B cell (primary cell): Measurements from ENCODE around the gene ARPC2. TPM values are rescaled to one million over a fixed set of nuclear protein-coding genes. Genes with fewer than 3 reads are reported as not detected.

ENCODE experiments used
- ATAC-seq: fragments of 200-7000 bp; cut with Tn5 transposase; one replicate; pipeline ENCODE4 v1.10.0; 2021; ENCODE audit warnings: low read depth, mild to moderate bottlenecking, moderate number of reproducible peaks, moderate library complexity
- CTCF ChIA-PET: fragments of 350-600 bp; sonication (Branson Sonifier 250); formaldehyde crosslinking; loops from one replicate; lab custom pipeline; 2021; ENCODE audit warnings: antibody characterized with exemption, inconsistent platforms; lab: Charles Lee
- POLR2A ChIA-PET: fragments of 350-600 bp; sonication (Branson Sonifier 250); formaldehyde crosslinking; loops from one replicate; lab custom pipeline; 2021; ENCODE audit warnings: antibody characterized with exemption; lab: Charles Lee
- DNase-seq: peaks from one replicate; pipeline ENCODE4 v3.0.0; 2013
- H2AFZ ChIP-seq: 2 replicates; pipeline ENCODE4 v1.6.1; 2012; ENCODE audit warnings: mild to moderate bottlenecking, low read depth, low read length; ENCODE audit not compliant: insufficient read depth, poor library complexity, severe bottlenecking
- H3K27ac ChIP-seq, 2 donors: 1 replicate in 1 of 2; 2 replicates in 1 of 2; pipeline ENCODE4 v1.5.1; 2012 to 2013; ENCODE audit warnings: low read length in 2 of 2, mild to moderate bottlenecking in 2 of 2, moderate library complexity in 1 of 2
- H3K27me3 ChIP-seq, 4 experiments: fragments of 200-600 bp in 1 of 4; sonication (generic) in 1 of 4; replicated peaks in 1 of 4; 1 replicate in 2 of 4; 2 replicates in 2 of 4; pipeline versions ENCODE4 v1.6.1 to v1.7.0; 2013 to 2016; ENCODE audit warnings: low read length in 3 of 4, mild to moderate bottlenecking in 2 of 4, mixed read lengths in 1 of 4, moderate library complexity in 1 of 4; ENCODE audit not compliant: insufficient read depth in 4 of 4, control insufficient read depth in 3 of 4; ENCODE audit errors: control extremely low read depth in 1 of 4
- H3K36me3 ChIP-seq, 2 experiments: replicated peaks in 1 of 2; 1 replicate in 1 of 2; 2 replicates in 1 of 2; pipeline versions ENCODE4 v1.6.1 to v1.7.1; 2013; ENCODE audit warnings: low read length in 1 of 2; ENCODE audit not compliant: insufficient read depth in 2 of 2, control insufficient read depth in 1 of 2; ENCODE audit errors: control extremely low read depth in 1 of 2, extremely low read depth in 1 of 2
- H3K4me1 ChIP-seq, 2 donors: fragments of 200-600 bp in 1 of 2; sonication (generic) in 1 of 2; 1 replicate in 1 of 2; 2 replicates in 1 of 2; pipeline versions ENCODE4 v1.5.1 to v1.6.1; 2013 to 2017; ENCODE audit warnings: low read length in 2 of 2; ENCODE audit not compliant: control insufficient read depth in 2 of 2, insufficient read depth in 2 of 2
- H3K4me2 ChIP-seq: replicated peaks from 2 replicates; pipeline ENCODE3; 2012; ENCODE audit warnings: mild to moderate bottlenecking, low read depth, low read length; ENCODE audit not compliant: poor library complexity, severe bottlenecking
- H3K4me3 ChIP-seq, 5 experiments: fragments of 200-600 bp in 1 of 5; sonication (generic) in 1 of 5; 1 replicate in 3 of 5; 2 replicates in 2 of 5; pipeline versions ENCODE4 v1.5.1 to v1.7.0; 2011 to 2016; ENCODE audit warnings: low read length in 4 of 5, mild to moderate bottlenecking in 4 of 5, low read depth in 2 of 5, control low read depth in 1 of 5, moderate library complexity in 1 of 5; ENCODE audit not compliant: insufficient read depth in 1 of 5; ENCODE audit errors: control extremely low read depth in 1 of 5, extremely low read depth in 1 of 5
- H3K79me2 ChIP-seq: fragments of 200-600 bp; sonication (generic); one replicate; pipeline ENCODE4 v1.6.0; 2016; ENCODE audit warnings: low read length; ENCODE audit not compliant: control insufficient read depth, insufficient read depth
- H3K9ac ChIP-seq: fragments of 200-600 bp; sonication (generic); 2 replicates; pipeline ENCODE4 v1.6.1; 2017; ENCODE audit warnings: mild to moderate bottlenecking, low read length, moderate library complexity
- H3K9me3 ChIP-seq, 3 donors: one replicate each; pipeline versions ENCODE4 v1.6.1 to v1.7.1; 2013; ENCODE audit warnings: low read length in 2 of 3; ENCODE audit not compliant: control insufficient read depth in 2 of 3, insufficient read depth in 1 of 3; ENCODE audit errors: control extremely low read depth in 1 of 3
- H4K20me1 ChIP-seq: 2 replicates; pipeline ENCODE4 v1.6.0; 2012; ENCODE audit warnings: mild to moderate bottlenecking, low read length; ENCODE audit not compliant: insufficient read depth, control insufficient read depth, poor library complexity, severe bottlenecking
- H3K27ac Mint-ChIP-seq: one replicate; pipeline ENCODE4 v1.8.0; 2021; ENCODE audit warnings: mixed read lengths
- H3K27me3 Mint-ChIP-seq: one replicate; pipeline ENCODE4 v1.8.0; 2021; ENCODE audit warnings: mixed read lengths
- H3K4me1 Mint-ChIP-seq: one replicate; pipeline ENCODE4 v1.8.0; 2021; ENCODE audit warnings: mixed read lengths
- H3K4me3 Mint-ChIP-seq: one replicate; pipeline ENCODE4 v1.8.0; 2021; ENCODE audit warnings: mixed read lengths
- H3K9me3 Mint-ChIP-seq: one replicate; pipeline ENCODE4 v1.8.0; 2022; ENCODE audit warnings: mixed read lengths; ENCODE audit not compliant: insufficient read depth
- EZH2 ChIP-seq: IDR thresholded peaks from 2 replicates; pipeline ENCODE4 v1.6.1; 2012; ENCODE audit warnings: borderline replicate concordance, low read depth, mild to moderate bottlenecking, moderate library complexity, low read length; ENCODE audit not compliant: insufficient read depth, poor library complexity, severe bottlenecking
- WGBS: methylation state at CpG from one replicate; pipeline ENCODE4 v1.1.5; 2013; ENCODE audit warnings: missing lambda C conversion rate; ENCODE audit not compliant: insufficient coverage; 5-methylcytosine and 5-hydroxymethylcytosine counted together
- intact Hi-C: fragments of 100-400 bp; cut with micrococcal nuclease; formaldehyde crosslinking; loops from one replicate; pipeline ENCODE4 v1.10.0; 2022
- polyA plus RNA-seq: library from polyadenylated mRNA; depleted of rRNA; stranded (reverse); fragments of >200 nt; gene quantifications from 2 replicates; pipeline ENCODE4 v1.2.3, GENCODE V29; 2012
- total RNA-seq, 2 donors: library from RNA; stranded (reverse); fragments of 120-200 nt in 1 of 2; gene quantifications; 1 replicate in 1 of 2; 2 replicates in 1 of 2; pipeline versions ENCODE4 v1.2.3 to v1.2.4, GENCODE V29; 2013 to 2022
- TF ChIP-seq, protein P1 (sequence below): fragments of 200-600 bp; IDR thresholded peaks from one replicate; pipeline ENCODE4 v1.8.0; 2022; ENCODE audit warnings: antibody characterized with exemption, mild to moderate bottlenecking

ARPC2 gene
- total and polyA plus RNA-seq, 2 donors (not counting 1 experiment from before 2014, with no cell fraction given) = 314 to 343 TPM

DNA sequence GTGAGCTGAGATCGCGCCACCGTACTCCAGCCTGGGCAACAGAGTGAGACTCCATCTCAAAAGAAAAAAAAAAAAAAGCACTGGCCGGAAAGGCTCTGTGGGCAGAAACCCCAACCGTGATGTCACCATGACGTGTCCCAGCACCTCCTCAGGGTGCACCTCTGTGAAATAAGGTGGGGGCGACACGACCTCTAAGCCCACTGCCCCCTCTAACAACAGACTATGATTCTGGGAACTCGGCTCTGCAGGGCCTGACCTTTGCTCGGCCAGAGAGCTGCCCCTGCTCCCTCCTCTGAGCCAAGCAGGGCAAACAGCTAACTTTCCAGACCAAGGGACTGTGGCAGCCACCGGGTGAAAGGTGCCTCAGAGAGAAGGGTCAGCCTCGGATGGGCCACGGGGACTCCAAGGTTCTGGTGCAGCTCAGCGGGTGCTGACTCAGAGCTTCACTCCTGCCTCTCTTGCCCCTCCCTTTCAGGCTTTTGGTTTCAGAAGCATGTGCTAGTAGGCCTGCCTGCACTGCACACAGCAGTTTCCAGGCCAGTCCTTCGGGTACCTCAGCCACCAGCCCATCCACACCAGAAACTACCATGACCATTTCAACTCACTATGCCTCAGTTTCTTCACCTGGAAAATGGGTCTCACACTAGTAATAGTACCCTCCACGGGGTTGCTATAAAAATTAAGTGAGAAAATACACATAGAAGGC, 67.3 kb downstream of the ARPC2 start:
- peaks cover 58 to 73% of the 10 kb centered on the region in 2 donors for H3K4me1 ChIP-seq
- 79% methylated on average over 15 of the region's 16 CpGs for WGBS
- peak overlapping the region; percentile 71 for H3K4me3 Mint-ChIP-seq
- H3K9me3 Mint-ChIP-seq = no peaks in the 10 kb centered on the region
- peak overlapping the region; percentile 6 to 99 for H3K27ac ChIP-seq
- peaks cover 70% of the 10 kb centered on the region for H3K4me1 Mint-ChIP-seq
- H3K4me3 ChIP-seq = no peak overlapping the region
- H3K79me2 ChIP-seq = peaks cover 98% of the 10 kb centered on the region
- H3K9me3 ChIP-seq = no peaks in the 10 kb centered on the region
- TF ChIP-seq EZH2 = no peak
- TF ChIP-seq, protein P1, sequence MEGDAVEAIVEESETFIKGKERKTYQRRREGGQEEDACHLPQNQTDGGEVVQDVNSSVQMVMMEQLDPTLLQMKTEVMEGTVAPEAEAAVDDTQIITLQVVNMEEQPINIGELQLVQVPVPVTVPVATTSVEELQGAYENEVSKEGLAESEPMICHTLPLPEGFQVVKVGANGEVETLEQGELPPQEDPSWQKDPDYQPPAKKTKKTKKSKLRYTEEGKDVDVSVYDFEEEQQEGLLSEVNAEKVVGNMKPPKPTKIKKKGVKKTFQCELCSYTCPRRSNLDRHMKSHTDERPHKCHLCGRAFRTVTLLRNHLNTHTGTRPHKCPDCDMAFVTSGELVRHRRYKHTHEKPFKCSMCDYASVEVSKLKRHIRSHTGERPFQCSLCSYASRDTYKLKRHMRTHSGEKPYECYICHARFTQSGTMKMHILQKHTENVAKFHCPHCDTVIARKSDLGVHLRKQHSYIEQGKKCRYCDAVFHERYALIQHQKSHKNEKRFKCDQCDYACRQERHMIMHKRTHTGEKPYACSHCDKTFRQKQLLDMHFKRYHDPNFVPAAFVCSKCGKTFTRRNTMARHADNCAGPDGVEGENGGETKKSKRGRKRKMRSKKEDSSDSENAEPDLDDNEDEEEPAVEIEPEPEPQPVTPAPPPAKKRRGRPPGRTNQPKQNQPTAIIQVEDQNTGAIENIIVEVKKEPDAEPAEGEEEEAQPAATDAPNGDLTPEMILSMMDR = no peak
- H3K27me3 ChIP-seq = no peaks in the 10 kb centered on the region
- peaks cover 0 to 51% of the 10 kb centered on the region in 2 experiments for H3K36me3 ChIP-seq
- CTCF ChIA-PET = interaction anchor here (0.7 to 15.5 kb wide), 6 partner anchors 9 to 112 kb away, joined by 3 to 331 read pairs (median 4); partner anchors contain the start of genes AAMP, CATIP and PNKD
- H3K27me3 Mint-ChIP-seq = no peaks in the 10 kb centered on the region
- peak overlapping the region; percentile 49 for H3K4me2 ChIP-seq
- DNase-seq = no peak
- intact Hi-C loops = no loop called here
- peak; percentile 21 for ATAC-seq
- no peak overlapping the region for H3K9ac ChIP-seq
- POLR2A ChIA-PET = interaction anchor here (0.6 kb wide), 1 partner anchor 18 kb away, joined by 3 read pairs; no protein-coding TSS in a partner anchor
- peaks cover 45% of the 10 kb centered on the region for H4K20me1 ChIP-seq
- no peak overlapping the region for H2AFZ ChIP-seq
- peak overlapping the region; percentile 77 for H3K27ac Mint-ChIP-seq

DNA sequence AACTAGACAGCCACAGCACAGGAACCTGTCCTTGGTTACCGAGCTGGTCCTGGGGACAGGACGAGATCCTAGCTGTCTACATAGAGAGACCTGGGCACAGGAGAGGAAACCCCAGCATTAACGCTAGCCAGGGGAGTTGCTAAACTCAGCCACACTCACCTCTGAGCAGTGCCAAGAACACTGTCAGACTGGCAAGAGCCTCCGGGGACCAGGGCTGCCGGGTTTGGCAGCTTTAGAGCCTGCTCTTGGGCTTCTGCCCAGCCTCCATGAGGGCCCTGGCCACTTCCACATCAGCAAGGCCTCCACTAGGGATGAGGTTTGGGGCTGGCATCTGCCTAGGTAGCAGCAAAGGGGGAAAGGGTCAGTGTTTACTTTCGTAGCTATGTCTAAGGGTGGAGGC, 68.6 kb downstream of the ARPC2 start:
- no peak for DNase-seq
- intact Hi-C loops = no loop called here
- Histone ChIP-seq H3K79me2 (peaks cover 98% of the 10 kb centered on the region), H3K4me1 (peaks cover 69 to 86% of the 10 kb centered on the region in 2 donors), H3K27me3 (no peaks in the 10 kb centered on the region), H3K4me2 (peak overlapping the region; percentile 92), H3K27ac (peak overlapping the region; percentile 97 to 99), H2AFZ (no peak overlapping the region), H3K9me3 (no peaks in the 10 kb centered on the region), H4K20me1 (peaks cover 31% of the 10 kb centered on the region), H3K36me3 (peaks cover 0 to 37% of the 10 kb centered on the region in 2 experiments), H3K4me3 (peak overlapping the region in 3 of 5 experiments; percentile 54 to 64 (median 64)), H3K9ac (peak overlapping the region; percentile 69)
- ChIA-PET CTCF (interaction anchor here (0.6 to 15.5 kb wide), 7 partner anchors 13 to 322 kb away, joined by 3 to 331 read pairs (median 4); partner anchors contain the start of genes AAMP, CATIP, PLCD4 and PNKD), POLR2A (interaction anchor here (1.9 to 3.3 kb wide), 3 partner anchors 10 to 15 kb away, joined by 6 to 36 read pairs (median 25); partner anchors contain the start of genes AAMP and PNKD)
- Mint-ChIP-seq H3K4me1 (peaks cover 78% of the 10 kb centered on the region), H3K27ac (peak overlapping the region; percentile 96), H3K9me3 (no peaks in the 10 kb centered on the region), H3K4me3 (peak overlapping the region; percentile 86), H3K27me3 (no peaks in the 10 kb centered on the region)
- TF ChIP-seq EZH2 = no peak
- TF ChIP-seq, protein P1 = no peak
- 61% methylated on average over 6 of the region's 6 CpGs for WGBS
- no peak for ATAC-seq
